ENCODE results near the gene FARP2.

Gene FARP2

DNA sequence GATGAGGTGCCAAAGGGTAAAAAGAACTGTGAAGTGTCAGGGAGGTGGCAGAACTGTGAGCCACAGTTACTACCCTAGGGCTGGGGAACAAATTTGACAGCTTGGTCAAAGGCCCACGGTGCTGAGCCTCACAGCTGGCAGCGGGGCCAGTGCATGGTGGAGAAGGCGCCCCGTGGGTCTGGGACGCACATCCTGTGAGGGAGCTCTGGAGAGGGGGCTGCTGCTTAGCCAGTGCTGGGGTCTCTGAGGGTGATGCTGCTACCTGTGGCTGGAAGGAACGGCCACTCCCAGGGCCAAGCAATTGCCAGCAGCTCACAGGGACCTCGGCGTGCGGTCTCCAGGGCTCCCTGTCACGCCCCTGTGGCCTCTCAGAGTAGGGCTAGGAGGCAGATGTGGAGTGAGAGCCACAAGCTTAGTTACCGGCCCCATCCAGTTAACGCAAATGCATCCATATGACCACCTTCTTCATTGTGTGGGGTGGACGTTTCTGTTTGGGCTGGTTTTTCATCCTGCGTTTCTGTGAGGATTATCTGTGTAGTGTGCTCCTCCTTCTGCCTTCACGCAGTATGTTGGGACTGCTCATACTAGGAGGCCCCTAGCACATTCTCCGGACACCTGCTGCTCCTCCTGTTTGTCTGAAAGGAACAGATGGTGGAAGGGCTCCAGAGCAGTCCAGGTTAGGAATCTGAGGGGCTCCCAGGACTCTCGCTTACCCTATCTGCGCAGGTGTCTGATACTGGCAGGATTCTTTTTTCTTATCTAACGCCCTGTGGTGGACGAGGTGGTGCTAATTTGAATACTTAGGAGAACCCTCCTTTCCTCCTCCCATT, 126.3 kb downstream of the FARP2 start:
- peaks cover 0 to 13% (median 0%) of the 10 kb centered on the region in 5 experiments for H3K27me3 ChIP-seq (replicated peaks in 2 of 5; ENCODE audit: control insufficient read depth in 4 of 5, insufficient read depth in 5 of 5, low read length in 4 of 5)
- no peaks in the 10 kb centered on the region for H3K9me3 ChIP-seq (ENCODE audit: control extremely low read depth in 1 of 5, control insufficient read depth in 4 of 5, insufficient read depth in 2 of 5, low read depth in 1 of 5, low read length in 4 of 5)
- 86% methylated on average over 12 of the region's 20 CpGs for WGBS (ENCODE audit: insufficient coverage)
- DNase-seq, result no peak
- no peaks in the 10 kb centered on the region for H3K4me1 ChIP-seq (ENCODE audit: control extremely low read depth in 1 of 4, control insufficient read depth in 4 of 4, insufficient read depth in 4 of 4, low read length in 3 of 4)
- H3K4me3 ChIP-seq (ENCODE audit: control insufficient read depth in 1 of 7, extremely low read depth in 1 of 7, insufficient read depth in 4 of 7, low read depth in 2 of 7, low read length in 6 of 7), result no peak overlapping the region
- ChIA-PET CTCF (no interaction called here), POLR2A (no interaction called here)
- H3K27ac ChIP-seq (ENCODE audit: insufficient read depth in 1 of 2, low read depth in 1 of 2, low read length in 2 of 2, poor library complexity in 1 of 2, severe bottlenecking in 2 of 2), result no peak overlapping the region
- H3K36me3 ChIP-seq (ENCODE audit: control insufficient read depth in 4 of 4, insufficient read depth in 4 of 4, low read length in 3 of 4), result peaks cover 0 to 3% (median 0%) of the 10 kb centered on the region in 4 experiments

DNA sequence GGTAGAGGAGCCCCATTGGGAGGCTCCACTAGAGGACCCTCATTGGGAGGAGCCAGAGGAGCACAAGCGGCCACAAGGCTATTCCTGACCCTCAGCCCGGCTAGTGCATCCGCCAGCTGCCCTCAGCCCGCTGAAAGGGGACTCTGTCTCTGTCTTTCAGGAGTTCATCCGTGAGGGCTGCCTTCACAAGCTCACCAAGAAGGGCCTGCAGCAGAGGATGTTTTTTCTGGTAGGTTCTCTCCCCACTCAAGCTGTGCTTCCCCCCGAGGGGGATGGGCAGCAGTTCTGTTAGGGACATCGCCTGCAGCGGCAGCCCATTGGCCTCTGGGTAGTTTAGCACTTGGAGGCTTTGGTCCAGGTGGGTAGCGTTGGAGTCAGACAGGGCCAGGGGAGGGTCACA, 127.2 kb downstream of the FARP2 start:
- Histone ChIP-seq H3K27me3 (replicated peaks in 2 of 5; ENCODE audit: control insufficient read depth in 4 of 5, insufficient read depth in 5 of 5, low read length in 4 of 5) (peaks cover 0 to 13% (median 0%) of the 10 kb centered on the region in 5 experiments), H3K4me3 (ENCODE audit: control insufficient read depth in 1 of 7, extremely low read depth in 1 of 7, insufficient read depth in 4 of 7, low read depth in 2 of 7, low read length in 6 of 7) (no peak overlapping the region), H3K36me3 (ENCODE audit: control insufficient read depth in 4 of 4, insufficient read depth in 4 of 4, low read length in 3 of 4) (peaks cover 0 to 3% (median 0%) of the 10 kb centered on the region in 4 experiments), H3K9me3 (ENCODE audit: control extremely low read depth in 1 of 5, control insufficient read depth in 4 of 5, insufficient read depth in 2 of 5, low read depth in 1 of 5, low read length in 4 of 5) (no peaks in the 10 kb centered on the region), H3K4me1 (ENCODE audit: control extremely low read depth in 1 of 4, control insufficient read depth in 4 of 4, insufficient read depth in 4 of 4, low read length in 3 of 4) (no peaks in the 10 kb centered on the region), H3K27ac (ENCODE audit: insufficient read depth in 1 of 2, low read depth in 1 of 2, low read length in 2 of 2, poor library complexity in 1 of 2, severe bottlenecking in 2 of 2) (no peak overlapping the region)
- ChIA-PET POLR2A (no interaction called here), CTCF (no interaction called here)
- WGBS (ENCODE audit: insufficient coverage), result 98% methylated on average over 5 of the region's 9 CpGs
- no peak for DNase-seq

- ChIA-PET CTCF (no interaction called here), POLR2A (no interaction called here)
- no peaks in the 10 kb centered on the region for H3K36me3 ChIP-seq (ENCODE audit: control insufficient read depth in 4 of 4, insufficient read depth in 4 of 4, low read length in 3 of 4)
- no peak for DNase-seq
- 100% methylated on average over 1 of the region's 1 CpG for WGBS (ENCODE audit: insufficient coverage)
- H3K27me3 ChIP-seq (replicated peaks in 2 of 5; ENCODE audit: control insufficient read depth in 4 of 5, insufficient read depth in 5 of 5, low read length in 4 of 5), result peaks cover 0 to 3% (median 0%) of the 10 kb centered on the region in 5 experiments
- H3K27ac ChIP-seq (ENCODE audit: insufficient read depth in 1 of 2, low read depth in 1 of 2, low read length in 2 of 2, poor library complexity in 1 of 2, severe bottlenecking in 2 of 2), result no peak overlapping the region
- no peaks in the 10 kb centered on the region for H3K9me3 ChIP-seq (ENCODE audit: control extremely low read depth in 1 of 5, control insufficient read depth in 4 of 5, insufficient read depth in 2 of 5, low read depth in 1 of 5, low read length in 4 of 5)
- H3K4me1 ChIP-seq (ENCODE audit: control extremely low read depth in 1 of 4, control insufficient read depth in 4 of 4, insufficient read depth in 4 of 4, low read length in 3 of 4), result no peaks in the 10 kb centered on the region
- no peak overlapping the region for H3K4me3 ChIP-seq (ENCODE audit: control insufficient read depth in 1 of 7, extremely low read depth in 1 of 7, insufficient read depth in 4 of 7, low read depth in 2 of 7, low read length in 6 of 7)
These were observed 129.3 kb downstream of the FARP2 start for GRCh38 chr2:241485172-241485911.

DNA sequence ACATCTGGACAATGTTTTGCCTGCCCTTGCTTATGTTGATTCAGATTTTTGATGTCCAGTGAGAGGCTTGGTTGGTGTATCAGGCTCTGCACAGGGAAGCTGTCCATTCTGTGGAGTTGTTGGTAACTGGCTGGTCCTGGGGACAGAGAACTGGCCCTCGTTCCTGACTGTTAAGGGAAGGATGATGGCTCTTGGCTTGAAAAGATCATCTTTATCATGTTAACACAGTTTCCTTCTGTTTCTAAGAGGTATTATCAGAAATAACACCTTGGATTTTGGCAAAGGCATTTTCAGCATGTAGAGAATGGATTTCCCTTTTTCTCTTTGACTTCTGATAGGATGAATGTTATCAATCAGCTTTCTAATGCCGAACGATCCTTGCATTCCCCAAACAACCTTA, 133.0 kb downstream of the FARP2 start:
- peak in 2 of 3 donors; percentile 11 to 38 for DNase-seq
- ChIA-PET POLR2A (no interaction called here), CTCF (no interaction called here)
- WGBS (ENCODE audit: insufficient coverage), result no CpG with 5 or more reads among the region's 3 CpGs
- peaks cover 0 to 12% (median 3%) of the 10 kb centered on the region in 4 experiments for H3K36me3 ChIP-seq (ENCODE audit: control insufficient read depth in 4 of 4, insufficient read depth in 4 of 4, low read length in 3 of 4)
- H3K27ac ChIP-seq (ENCODE audit: insufficient read depth in 1 of 2, low read depth in 1 of 2, low read length in 2 of 2, poor library complexity in 1 of 2, severe bottlenecking in 2 of 2), result no peak overlapping the region
- no peaks in the 10 kb centered on the region for H3K27me3 ChIP-seq (replicated peaks in 2 of 5; ENCODE audit: control insufficient read depth in 4 of 5, insufficient read depth in 5 of 5, low read length in 4 of 5)
- no peaks in the 10 kb centered on the region for H3K4me1 ChIP-seq (ENCODE audit: control extremely low read depth in 1 of 4, control insufficient read depth in 4 of 4, insufficient read depth in 4 of 4, low read length in 3 of 4)
- H3K4me3 ChIP-seq (ENCODE audit: control insufficient read depth in 1 of 7, extremely low read depth in 1 of 7, insufficient read depth in 4 of 7, low read depth in 2 of 7, low read length in 6 of 7), result no peak overlapping the region
- no peaks in the 10 kb centered on the region for H3K9me3 ChIP-seq (ENCODE audit: control extremely low read depth in 1 of 5, control insufficient read depth in 4 of 5, insufficient read depth in 2 of 5, low read depth in 1 of 5, low read length in 4 of 5)

GRCh38 chr2:241489733-241490680, 133.9 kb downstream of the FARP2 start:
- 92% methylated on average over 12 of the region's 15 CpGs for WGBS (ENCODE audit: insufficient coverage)
- peaks cover 0 to 21% (median 8%) of the 10 kb centered on the region in 4 experiments for H3K36me3 ChIP-seq (ENCODE audit: control insufficient read depth in 4 of 4, insufficient read depth in 4 of 4, low read length in 3 of 4)
- no peaks in the 10 kb centered on the region for H3K9me3 ChIP-seq (ENCODE audit: control extremely low read depth in 1 of 5, control insufficient read depth in 4 of 5, insufficient read depth in 2 of 5, low read depth in 1 of 5, low read length in 4 of 5)
- ChIA-PET POLR2A (no interaction called here), CTCF (no interaction called here)
- no peaks in the 10 kb centered on the region for H3K27me3 ChIP-seq (replicated peaks in 2 of 5; ENCODE audit: control insufficient read depth in 4 of 5, insufficient read depth in 5 of 5, low read length in 4 of 5)
- H3K4me1 ChIP-seq (ENCODE audit: control extremely low read depth in 1 of 4, control insufficient read depth in 4 of 4, insufficient read depth in 4 of 4, low read length in 3 of 4), result no peaks in the 10 kb centered on the region
- peak in 2 of 3 donors; percentile 17 to 30 for DNase-seq
- H3K27ac ChIP-seq (ENCODE audit: insufficient read depth in 1 of 2, low read depth in 1 of 2, low read length in 2 of 2, poor library complexity in 1 of 2, severe bottlenecking in 2 of 2), result no peak overlapping the region
- no peak overlapping the region for H3K4me3 ChIP-seq (ENCODE audit: control insufficient read depth in 1 of 7, extremely low read depth in 1 of 7, insufficient read depth in 4 of 7, low read depth in 2 of 7, low read length in 6 of 7)

DNA sequence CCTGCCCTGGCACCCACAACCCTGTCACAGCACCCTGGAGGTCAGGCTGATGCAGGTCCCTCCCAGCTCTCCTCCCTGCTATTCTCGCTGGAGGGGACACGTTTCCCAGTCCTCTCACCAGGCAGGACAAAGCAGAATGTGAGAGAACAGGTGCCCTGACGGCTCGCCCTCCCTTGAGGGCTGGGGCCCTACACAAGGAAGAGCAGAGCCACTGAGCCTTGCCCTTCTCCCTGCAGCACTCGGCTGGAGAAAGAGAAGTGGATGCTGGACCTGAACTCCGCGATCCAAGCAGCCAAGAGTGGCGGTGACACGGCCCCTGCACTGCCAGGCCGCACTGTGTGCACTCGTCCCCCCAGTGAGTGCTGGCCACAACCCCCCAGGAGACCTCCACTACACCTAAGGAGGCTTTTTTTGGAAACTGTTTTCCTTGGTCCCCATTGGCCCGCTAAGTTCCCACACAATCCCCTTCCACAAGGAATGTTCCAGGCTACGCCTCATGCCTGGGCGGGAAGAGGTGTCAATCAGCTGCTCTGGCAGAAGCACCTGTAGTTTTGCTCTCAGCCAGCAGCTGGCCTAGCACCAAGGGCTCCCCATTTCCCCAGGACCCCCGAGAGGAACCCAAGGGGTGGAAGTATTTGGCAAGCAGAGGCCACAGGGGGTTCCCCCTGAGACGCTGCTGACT, 134.9 kb downstream of the FARP2 start:
- Histone ChIP-seq H3K27me3 (replicated peaks in 2 of 5; ENCODE audit: control insufficient read depth in 4 of 5, insufficient read depth in 5 of 5, low read length in 4 of 5) (no peaks in the 10 kb centered on the region), H3K4me1 (ENCODE audit: control extremely low read depth in 1 of 4, control insufficient read depth in 4 of 4, insufficient read depth in 4 of 4, low read length in 3 of 4) (no peaks in the 10 kb centered on the region), H3K27ac (ENCODE audit: insufficient read depth in 1 of 2, low read depth in 1 of 2, low read length in 2 of 2, poor library complexity in 1 of 2, severe bottlenecking in 2 of 2) (no peak overlapping the region), H3K36me3 (ENCODE audit: control insufficient read depth in 4 of 4, insufficient read depth in 4 of 4, low read length in 3 of 4) (peaks cover 0 to 31% (median 15%) of the 10 kb centered on the region in 4 experiments), H3K4me3 (ENCODE audit: control insufficient read depth in 1 of 7, extremely low read depth in 1 of 7, insufficient read depth in 4 of 7, low read depth in 2 of 7, low read length in 6 of 7) (no peak overlapping the region), H3K9me3 (ENCODE audit: control extremely low read depth in 1 of 5, control insufficient read depth in 4 of 5, insufficient read depth in 2 of 5, low read depth in 1 of 5, low read length in 4 of 5) (no peaks in the 10 kb centered on the region)
- no peak for DNase-seq
- ChIA-PET CTCF (no interaction called here), POLR2A (no interaction called here)
- WGBS (ENCODE audit: insufficient coverage), result 94% methylated on average over 14 of the region's 16 CpGs

Data from common myeloid progenitor, CD34-positive (primary cell).